Measurements from ENCODE around the gene NEGR1. TPM values are rescaled to one million over a fixed set of nuclear protein-coding genes. Genes with fewer than 3 reads are reported as not detected.

Gene NEGR1
- not detected for total RNA-seq

DNA sequence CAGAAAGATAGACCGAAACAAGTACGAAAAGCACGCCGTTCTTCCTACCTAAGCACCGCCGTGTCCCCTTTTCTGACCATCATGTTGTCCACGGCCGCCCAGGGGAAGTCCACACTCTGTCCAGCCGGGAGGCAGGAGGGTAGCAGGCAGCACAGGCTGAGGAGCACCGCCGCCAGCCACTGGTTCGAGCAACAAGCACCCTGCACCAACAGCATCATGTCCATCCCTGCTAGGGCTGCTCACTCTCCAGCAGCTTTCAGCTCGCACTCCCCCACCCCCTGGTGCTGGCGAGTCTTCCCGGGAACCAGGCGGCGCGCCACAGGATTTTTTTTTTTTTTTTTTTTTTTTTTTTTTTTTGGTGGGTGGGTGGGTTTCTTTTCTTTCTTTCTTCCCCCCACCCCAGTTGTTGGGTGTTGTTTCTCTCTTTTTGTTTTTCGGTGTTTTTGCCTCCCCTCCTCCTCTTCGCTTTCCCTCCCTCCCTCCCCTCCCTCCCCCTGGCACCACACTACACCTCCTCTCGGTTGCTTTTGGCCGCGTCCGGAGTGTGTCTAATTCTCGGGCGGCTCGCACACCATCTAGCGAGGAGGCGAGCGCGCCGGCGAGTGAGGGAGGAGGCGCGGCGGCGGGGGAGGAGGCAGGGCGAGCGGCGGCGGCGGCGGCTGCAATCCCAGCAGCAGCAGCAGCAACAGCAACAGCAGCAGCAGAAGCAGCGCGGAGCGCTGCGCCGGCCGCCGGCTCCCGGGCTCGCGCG, at the start of gene NEGR1:
TSS of gene NEGR1 (minus strand) at position 269 of the 751 bp plus-strand sequence.
- no peaks in the 10 kb centered on the region for H3K9me3 Mint-ChIP-seq
- H3K4me3 Mint-ChIP-seq, result peak within 1 kb of the TSS; percentile 34
- peaks cover 20% of the 10 kb centered on the region for H3K27me3 Mint-ChIP-seq
- peaks cover 13% of the 10 kb centered on the region for H3K4me1 Mint-ChIP-seq
- peak; percentile 51 for DNase-seq
- no peak within 1 kb of the TSS for H3K27ac Mint-ChIP-seq
- H3K36me3 Mint-ChIP-seq (ENCODE audit: low read depth), result no peaks in the 10 kb centered on the region
- ChIA-PET POLR2A (no interaction called here), CTCF (no interaction called here)

- ChIA-PET POLR2A (no interaction called here), CTCF (no interaction called here)
- H3K27ac Mint-ChIP-seq, result no peak overlapping the region
- no peaks in the 10 kb centered on the region for H3K9me3 Mint-ChIP-seq
- H3K4me1 Mint-ChIP-seq, result no peaks in the 10 kb centered on the region
- no peak for DNase-seq
- no peaks in the 10 kb centered on the region for H3K36me3 Mint-ChIP-seq (ENCODE audit: low read depth)
- no peak overlapping the region for H3K4me3 Mint-ChIP-seq
- H3K27me3 Mint-ChIP-seq, result no peaks in the 10 kb centered on the region
Observed at GRCh38 chr1:72326494-72326893, 44.2 kb upstream of the NEGR1 start.

DNA sequence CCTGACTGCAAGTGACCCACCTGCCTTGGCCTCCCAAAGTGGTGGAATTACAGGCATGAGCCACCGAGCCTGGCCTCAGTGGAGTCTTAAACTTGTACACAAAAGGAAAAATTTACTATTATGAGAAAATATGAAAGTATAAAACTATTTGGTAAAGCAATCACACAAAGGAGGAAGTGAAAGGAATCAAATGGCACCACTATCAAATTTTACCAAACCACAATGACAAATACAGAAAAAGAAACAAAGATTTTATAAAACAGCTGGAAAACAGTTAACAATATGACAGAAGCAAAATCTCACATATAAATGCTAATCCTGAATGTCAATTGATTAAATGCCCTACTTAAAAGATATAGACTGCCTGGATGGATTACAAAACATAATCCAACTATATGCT, 42.1 kb upstream of the NEGR1 start:
- no peaks in the 10 kb centered on the region for H3K27me3 Mint-ChIP-seq
- H3K9me3 Mint-ChIP-seq, result no peaks in the 10 kb centered on the region
- no peak overlapping the region for H3K4me3 Mint-ChIP-seq
- no peak for DNase-seq
- H3K4me1 Mint-ChIP-seq, result no peaks in the 10 kb centered on the region
- H3K36me3 Mint-ChIP-seq (ENCODE audit: low read depth), result no peaks in the 10 kb centered on the region
- CTCF ChIA-PET, result no interaction called here
- no peak overlapping the region for H3K27ac Mint-ChIP-seq
- POLR2A ChIA-PET, result no interaction called here

GRCh38 chr1:72322910-72323309, 40.6 kb upstream of the NEGR1 start:
- Mint-ChIP-seq H3K4me3 (no peak overlapping the region), H3K27ac (no peak overlapping the region), H3K27me3 (no peaks in the 10 kb centered on the region), H3K36me3 (ENCODE audit: low read depth) (no peaks in the 10 kb centered on the region), H3K4me1 (no peaks in the 10 kb centered on the region), H3K9me3 (no peaks in the 10 kb centered on the region)
- ChIA-PET CTCF (no interaction called here), POLR2A (no interaction called here)
- no peak for DNase-seq

GRCh38 chr1:72296501-72296900, 14.2 kb upstream of the NEGR1 start:
- no peaks in the 10 kb centered on the region for H3K4me1 Mint-ChIP-seq
- ChIA-PET POLR2A (no interaction called here), CTCF (no interaction called here)
- H3K27ac Mint-ChIP-seq, result no peak overlapping the region
- H3K9me3 Mint-ChIP-seq, result no peaks in the 10 kb centered on the region
- no peaks in the 10 kb centered on the region for H3K27me3 Mint-ChIP-seq
- no peak overlapping the region for H3K4me3 Mint-ChIP-seq
- DNase-seq, result no peak
- no peaks in the 10 kb centered on the region for H3K36me3 Mint-ChIP-seq (ENCODE audit: low read depth)

- CTCF ChIA-PET, result no interaction called here
- POLR2A ChIA-PET, result no interaction called here
- no peak for DNase-seq
- Mint-ChIP-seq H3K27me3 (peaks cover 2% of the 10 kb centered on the region), H3K27ac (no peak overlapping the region), H3K9me3 (no peaks in the 10 kb centered on the region), H3K4me1 (no peaks in the 10 kb centered on the region), H3K4me3 (no peak overlapping the region), H3K36me3 (ENCODE audit: low read depth) (no peaks in the 10 kb centered on the region)
Observed at GRCh38 chr1:72288886-72289285, 6.5 kb upstream of the NEGR1 start.

- Mint-ChIP-seq H3K4me1 (peaks cover 10% of the 10 kb centered on the region), H3K4me3 (no peak overlapping the region), H3K9me3 (no peaks in the 10 kb centered on the region), H3K27me3 (peaks cover 12% of the 10 kb centered on the region), H3K27ac (no peak overlapping the region), H3K36me3 (ENCODE audit: low read depth) (no peaks in the 10 kb centered on the region)
- DNase-seq, result no peak
- ChIA-PET POLR2A (no interaction called here), CTCF (no interaction called here)
Observed at GRCh38 chr1:72286401-72286800, 4.1 kb upstream of the NEGR1 start.

GRCh38 chr1:72285074-72285425, 2.7 kb upstream of the NEGR1 start:
- Mint-ChIP-seq H3K27ac (no peak overlapping the region), H3K27me3 (peaks cover 20% of the 10 kb centered on the region), H3K4me1 (peaks cover 13% of the 10 kb centered on the region), H3K9me3 (no peaks in the 10 kb centered on the region), H3K4me3 (no peak overlapping the region), H3K36me3 (ENCODE audit: low read depth) (no peaks in the 10 kb centered on the region)
- POLR2A ChIA-PET, result no interaction called here
- CTCF ChIA-PET, result no interaction called here
- no peak for DNase-seq

DNA sequence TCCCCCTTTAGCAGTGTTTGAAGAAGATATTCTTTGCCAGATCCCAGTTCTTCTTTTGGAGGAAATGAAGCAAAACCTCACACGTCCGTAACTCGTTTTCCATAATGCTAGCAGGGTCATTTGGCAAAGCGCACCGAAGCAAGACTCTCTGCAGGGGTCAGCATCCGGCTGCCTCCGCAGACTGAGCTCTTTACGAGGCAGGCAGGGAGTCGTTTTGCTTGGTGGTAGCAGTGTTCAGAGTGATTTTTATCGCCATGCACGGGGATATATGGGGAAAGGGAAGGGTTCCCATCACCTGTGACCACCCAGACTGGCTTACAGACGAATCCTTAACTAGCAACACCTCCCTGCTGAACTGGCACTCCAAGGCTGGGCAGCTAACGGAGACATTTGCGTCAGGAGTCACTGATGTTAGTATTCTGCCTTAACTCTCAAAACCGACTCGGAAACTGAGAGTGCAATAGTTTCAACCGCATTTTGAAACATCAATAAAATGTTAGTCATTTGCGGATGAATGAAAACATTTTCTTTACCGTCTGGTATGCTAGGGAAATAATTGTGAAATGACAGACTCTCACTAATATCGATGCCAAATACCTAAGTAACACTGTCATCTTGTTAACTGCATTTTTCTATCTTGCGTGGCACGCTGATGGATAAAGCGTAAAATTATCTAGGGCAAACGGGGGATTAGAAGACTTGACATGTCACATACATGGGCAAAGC, 2.2 kb upstream of the NEGR1 start:
- POLR2A ChIA-PET, result no interaction called here
- no peak overlapping the region for H3K4me3 Mint-ChIP-seq

GRCh38 chr1:72284084-72284347, 1.7 kb upstream of the NEGR1 start:
- POLR2A ChIA-PET, result no interaction called here
- H3K36me3 Mint-ChIP-seq (ENCODE audit: low read depth), result no peaks in the 10 kb centered on the region
- CTCF ChIA-PET, result no interaction called here
- H3K4me1 Mint-ChIP-seq, result peaks cover 13% of the 10 kb centered on the region
- H3K4me3 Mint-ChIP-seq, result no peak overlapping the region
- H3K27me3 Mint-ChIP-seq, result peaks cover 20% of the 10 kb centered on the region
- no peak overlapping the region for H3K27ac Mint-ChIP-seq
- DNase-seq, result no peak
- H3K9me3 Mint-ChIP-seq, result no peaks in the 10 kb centered on the region

More for the DNA sequence above, 2.2 kb upstream of the NEGR1 start:
- Mint-ChIP-seq H3K36me3 (ENCODE audit: low read depth) (no peaks in the 10 kb centered on the region), H3K27me3 (peaks cover 20% of the 10 kb centered on the region), H3K4me1 (peaks cover 13% of the 10 kb centered on the region), H3K9me3 (no peaks in the 10 kb centered on the region), H3K27ac (no peak overlapping the region)
- CTCF ChIA-PET, result no interaction called here
- no peak for DNase-seq

DNA sequence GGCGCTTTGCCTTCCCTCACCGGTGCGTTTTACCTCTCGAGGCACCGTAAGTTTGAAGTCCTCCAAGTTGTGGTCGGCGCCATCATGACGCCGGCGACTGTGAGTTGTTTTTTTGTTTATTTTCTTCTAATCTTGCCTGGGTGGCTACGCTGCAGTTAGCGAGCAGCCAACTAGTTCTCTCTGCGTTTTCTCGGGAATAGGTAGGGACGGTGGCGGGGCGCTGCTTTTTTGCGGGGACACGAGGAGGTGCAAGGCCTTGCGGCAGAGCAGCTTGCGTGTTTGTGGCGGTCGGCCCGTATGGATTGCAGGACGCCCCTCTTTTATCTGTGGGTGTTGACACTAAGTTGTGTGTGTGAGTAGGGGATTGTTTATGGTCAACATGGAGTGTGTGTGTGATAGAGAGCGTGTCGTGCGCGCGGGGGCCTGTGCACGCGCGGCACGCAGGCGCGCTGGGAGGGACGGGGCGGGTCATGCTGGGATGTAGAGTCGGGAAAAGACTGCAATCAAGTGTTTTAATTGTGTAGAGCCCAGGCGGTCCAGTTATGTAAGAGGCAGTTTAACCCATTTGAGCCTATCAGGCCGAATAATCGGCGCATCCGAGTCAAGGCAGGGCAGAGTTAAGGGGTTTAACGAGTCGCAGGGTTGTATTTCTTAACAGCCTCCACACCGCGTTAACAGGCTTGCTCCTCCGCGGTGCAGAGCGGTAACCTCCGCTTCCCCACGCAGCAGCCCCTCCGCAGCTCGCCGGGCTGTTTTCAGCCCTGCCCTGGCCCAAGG, 1.2 kb upstream of the NEGR1 start:
- peaks cover 20% of the 10 kb centered on the region for H3K27me3 Mint-ChIP-seq
- H3K4me3 Mint-ChIP-seq, result no peak overlapping the region
- H3K36me3 Mint-ChIP-seq (ENCODE audit: low read depth), result no peaks in the 10 kb centered on the region

GRCh38 chr1:72283022-72283306, 625 bp upstream of the NEGR1 start:
- ChIA-PET POLR2A (no interaction called here), CTCF (no interaction called here)
- peaks cover 13% of the 10 kb centered on the region for H3K4me1 Mint-ChIP-seq
- no peaks in the 10 kb centered on the region for H3K9me3 Mint-ChIP-seq
- H3K4me3 Mint-ChIP-seq, result no peak overlapping the region
- H3K27me3 Mint-ChIP-seq, result peaks cover 20% of the 10 kb centered on the region
- DNase-seq, result no peak
- H3K36me3 Mint-ChIP-seq (ENCODE audit: low read depth), result no peaks in the 10 kb centered on the region
- no peak overlapping the region for H3K27ac Mint-ChIP-seq

More for the DNA sequence above, 1.2 kb upstream of the NEGR1 start:
- Mint-ChIP-seq H3K4me1 (peaks cover 13% of the 10 kb centered on the region), H3K9me3 (no peaks in the 10 kb centered on the region), H3K27ac (no peak overlapping the region)
- ChIA-PET POLR2A (no interaction called here), CTCF (no interaction called here)
- peak; percentile 16 for DNase-seq

- Mint-ChIP-seq H3K27me3 (peaks cover 18% of the 10 kb centered on the region), H3K9me3 (no peaks in the 10 kb centered on the region), H3K4me1 (peaks cover 13% of the 10 kb centered on the region), H3K4me3 (peak overlapping the region; percentile 34), H3K27ac (no peak overlapping the region), H3K36me3 (ENCODE audit: low read depth) (no peaks in the 10 kb centered on the region)
- no peak for DNase-seq
- CTCF ChIA-PET, result no interaction called here
- POLR2A ChIA-PET, result no interaction called here
Observed at GRCh38 chr1:72281637-72282270, 585 bp downstream of the NEGR1 start.

GRCh38 chr1:72281144-72281543, 1.2 kb downstream of the NEGR1 start:
- no peak overlapping the region for H3K4me3 Mint-ChIP-seq
- peaks cover 18% of the 10 kb centered on the region for H3K27me3 Mint-ChIP-seq
- H3K4me1 Mint-ChIP-seq, result peaks cover 13% of the 10 kb centered on the region
- ChIA-PET CTCF (no interaction called here), POLR2A (no interaction called here)
- DNase-seq, result no peak
- no peak overlapping the region for H3K27ac Mint-ChIP-seq
- H3K9me3 Mint-ChIP-seq, result no peaks in the 10 kb centered on the region
- H3K36me3 Mint-ChIP-seq (ENCODE audit: low read depth), result no peaks in the 10 kb centered on the region
